H9 (cell line): Measurements from ENCODE around the gene TMED6. TPM values are rescaled to one million over a fixed set of nuclear protein-coding genes. Genes with fewer than 3 reads are reported as not detected.

ENCODE experiments used
- DNase-seq: peaks from one replicate; pipeline ENCODE4 v3.0.0-alpha.2; 2017
- H2AFZ ChIP-seq: one replicate; pipeline ENCODE4 v1.6.1; 2013; ENCODE audit warnings: mild to moderate bottlenecking, low read length, control low read depth, moderate library complexity
- H2AK5ac ChIP-seq: 2 replicates; pipeline ENCODE4 v1.6.1; 2013; ENCODE audit warnings: low read length, control low read depth, mixed read lengths; ENCODE audit not compliant: insufficient read length
- H2BK120ac ChIP-seq: one replicate; pipeline ENCODE4 v1.6.1; 2013; ENCODE audit warnings: low read depth, mild to moderate bottlenecking, low read length, control low read depth, inconsistent platforms; ENCODE audit not compliant: poor library complexity, severe bottlenecking
- H2BK12ac ChIP-seq: 2 replicates; pipeline ENCODE4 v1.6.1; 2013; ENCODE audit warnings: low read length, control low read depth, mixed read lengths, low read depth; ENCODE audit not compliant: insufficient read length
- H2BK15ac ChIP-seq: 2 replicates; pipeline ENCODE4 v1.6.1; 2013; ENCODE audit warnings: low read depth, low read length, control low read depth
- H2BK20ac ChIP-seq: one replicate; pipeline ENCODE4 v1.6.1; 2013; ENCODE audit warnings: low read depth, mild to moderate bottlenecking, low read length, control low read depth, inconsistent platforms; ENCODE audit not compliant: poor library complexity, severe bottlenecking
- H2BK5ac ChIP-seq: 2 replicates; pipeline ENCODE4 v1.6.1; 2013; ENCODE audit warnings: low read length, control low read depth, mixed read lengths; ENCODE audit not compliant: insufficient read length
- H3K14ac ChIP-seq: 2 replicates; pipeline ENCODE4 v1.6.1; 2013; ENCODE audit warnings: low read length, control low read depth; ENCODE audit not compliant: insufficient read depth
- H3K18ac ChIP-seq: 2 replicates; pipeline ENCODE4 v1.6.1; 2013; ENCODE audit warnings: low read depth, mild to moderate bottlenecking, mixed read lengths, low read length, control low read depth; ENCODE audit not compliant: insufficient read length
- H3K23ac ChIP-seq: 2 replicates; pipeline ENCODE4 v1.6.1; 2013; ENCODE audit warnings: low read length, control low read depth, mixed read lengths, low read depth; ENCODE audit not compliant: insufficient read length
- H3K23me2 ChIP-seq: 2 replicates; pipeline ENCODE4 v1.6.1; 2013; ENCODE audit warnings: low read depth, mild to moderate bottlenecking, mixed read lengths, low read length, control low read depth; ENCODE audit not compliant: insufficient read length, poor library complexity, severe bottlenecking
- H3K27ac ChIP-seq: 2 replicates; pipeline ENCODE4 v1.5.1; 2013; ENCODE audit warnings: low read length, control low read depth, mixed read lengths, low read depth; ENCODE audit not compliant: insufficient read length
- H3K27me3 ChIP-seq: 2 replicates; pipeline ENCODE4 v1.6.1; 2013; ENCODE audit warnings: low read length, control low read depth, inconsistent platforms; ENCODE audit not compliant: insufficient read depth
- H3K4ac ChIP-seq: 2 replicates; pipeline ENCODE4 v1.6.1; 2013; ENCODE audit warnings: low read depth, mild to moderate bottlenecking, control low read depth, inconsistent platforms, low read length, moderate library complexity
- H3K4me1 ChIP-seq: 2 replicates; pipeline ENCODE4 v1.6.1; 2013; ENCODE audit warnings: low read length, control low read depth, inconsistent platforms; ENCODE audit not compliant: insufficient read depth
- H3K4me2 ChIP-seq: 2 replicates; pipeline ENCODE4 v1.6.1; 2013; ENCODE audit warnings: low read length, control low read depth, mixed read lengths; ENCODE audit not compliant: insufficient read length, insufficient read depth
- H3K56ac ChIP-seq: 2 replicates; pipeline ENCODE4 v1.6.1; 2013; ENCODE audit warnings: low read depth, mild to moderate bottlenecking, mixed read lengths, low read length, control low read depth; ENCODE audit not compliant: insufficient read length
- H3K79me1 ChIP-seq: 2 replicates; pipeline ENCODE4 v1.6.1; 2013; ENCODE audit warnings: low read depth, mild to moderate bottlenecking, moderate library complexity, low read length, control low read depth, inconsistent platforms; ENCODE audit not compliant: insufficient read depth, poor library complexity, severe bottlenecking
- H3K79me2 ChIP-seq: 2 replicates; pipeline ENCODE4 v1.6.1; 2013; ENCODE audit warnings: low read length, control low read depth, inconsistent platforms; ENCODE audit not compliant: insufficient read depth
- H3K9ac ChIP-seq: 2 replicates; pipeline ENCODE4 v1.6.1; 2013; ENCODE audit warnings: low read length, control low read depth, mixed read lengths; ENCODE audit not compliant: insufficient read length; ENCODE audit errors: extremely low read depth
- H3K9me3 ChIP-seq: one replicate; pipeline ENCODE4 v1.6.1; 2013; ENCODE audit warnings: low read depth, low read length, inconsistent platforms; ENCODE audit not compliant: control insufficient read depth
- H3T11ph ChIP-seq: one replicate; pipeline ENCODE4 v1.6.1; 2013; ENCODE audit warnings: mild to moderate bottlenecking, low read length, control low read depth, inconsistent platforms
- H4K20me1 ChIP-seq: one replicate; pipeline ENCODE4 v1.6.1; 2013; ENCODE audit not compliant: control insufficient read depth, insufficient read length, insufficient read depth
- H4K5ac ChIP-seq: 2 replicates; pipeline ENCODE4 v1.6.1; 2013; ENCODE audit warnings: low read depth, mild to moderate bottlenecking, mixed read lengths, low read length, control low read depth; ENCODE audit not compliant: insufficient read length
- H4K8ac ChIP-seq: replicated peaks from 2 replicates; pipeline ENCODE4 v1.6.1; 2013; ENCODE audit warnings: low read length, control low read depth, mixed read lengths, low read depth; ENCODE audit not compliant: insufficient read length
- H4K91ac ChIP-seq: 2 replicates; pipeline ENCODE4 v1.6.1; 2013; ENCODE audit warnings: low read depth, mild to moderate bottlenecking, moderate library complexity, mixed read lengths, low read length, control low read depth; ENCODE audit not compliant: insufficient read length
- H3K27ac Mint-ChIP-seq, 3 experiments: 2 replicates in 2 of 3; 3 replicates in 1 of 3; pipeline ENCODE4 v1.8.0; 2020 to 2021; ENCODE audit warnings: mixed read lengths in 3 of 3, mild to moderate bottlenecking in 1 of 3, moderate library complexity in 1 of 3
- H3K27me3 Mint-ChIP-seq: 2 replicates; pipeline ENCODE4 v1.8.0; 2021; ENCODE audit warnings: low read depth, mild to moderate bottlenecking, moderate library complexity, mixed read lengths
- H3K36me3 Mint-ChIP-seq, 3 experiments: 2 replicates in 2 of 3; 3 replicates in 1 of 3; pipeline ENCODE4 v1.8.0; 2020 to 2021; ENCODE audit warnings: low read depth in 3 of 3, mixed read lengths in 3 of 3; ENCODE audit not compliant: insufficient read depth in 1 of 3
- H3K4me1 Mint-ChIP-seq, 2 experiments: 2 replicates each; pipeline ENCODE4 v1.8.0; 2020; ENCODE audit warnings: mixed read lengths in 2 of 2
- H3K4me3 Mint-ChIP-seq, 2 experiments: 2 replicates in 1 of 2; 3 replicates in 1 of 2; pipeline ENCODE4 v1.8.0; 2020 to 2021; ENCODE audit warnings: mild to moderate bottlenecking in 2 of 2, mixed read lengths in 2 of 2, moderate library complexity in 1 of 2
- H3K9me3 Mint-ChIP-seq, 2 experiments: 2 replicates in 1 of 2; 3 replicates in 1 of 2; pipeline ENCODE4 v1.8.0; 2020; ENCODE audit warnings: mild to moderate bottlenecking in 2 of 2, mixed read lengths in 2 of 2, moderate library complexity in 1 of 2
- CTCF ChIP-seq: fragments of 200-600 bp; sonication (generic); conservative IDR thresholded peaks from 3 replicates; pipeline ENCODE4 v1.8.0; 2021; ENCODE audit warnings: antibody characterized with exemption, mild to moderate bottlenecking
- WGBS: extraction: QIAGEN DNeasy Blood & Tissue Kit; methylation state at CpG from one replicate; pipeline ENCODE4 v1.1.7; 2013; ENCODE audit warnings: missing lambda C conversion rate, low lambda C conversion rate, mixed read lengths; ENCODE audit not compliant: insufficient read length; ENCODE audit errors: extremely low coverage; 5-methylcytosine and 5-hydroxymethylcytosine counted together
- total RNA-seq: library from RNA; stranded (reverse); gene quantifications from 2 replicates; pipeline ENCODE4 v1.2.1, GENCODE V29; 2021

The TMED6 gene
- total RNA-seq, 1 experiment from 2014 or later, result 0.31 TPM

- no CpG with 5 or more reads among the region's 13 CpGs for WGBS
- Histone ChIP-seq H3K14ac (no peak overlapping the region), H2AK5ac (no peak overlapping the region), H3K23ac (no peak overlapping the region), H3K56ac (no peak overlapping the region), H2BK20ac (no peak overlapping the region), H3K79me2 (no peaks in the 10 kb centered on the region), H2BK5ac (no peak overlapping the region), H3T11ph (no peak overlapping the region), H2BK120ac (no peak overlapping the region), H3K27ac (no peak overlapping the region), H4K20me1 (no peaks in the 10 kb centered on the region), H3K4ac (no peak overlapping the region), H4K5ac (no peak overlapping the region), H2BK12ac (no peak overlapping the region), H2AFZ (no peak overlapping the region), H3K79me1 (no peaks in the 10 kb centered on the region), H2BK15ac (no peak overlapping the region), H3K23me2 (no peaks in the 10 kb centered on the region), H3K9ac (no peak overlapping the region), H4K91ac (no peak overlapping the region), H3K27me3 (no peaks in the 10 kb centered on the region), H3K9me3 (no peaks in the 10 kb centered on the region), H4K8ac (no peak overlapping the region), H3K4me2 (no peak overlapping the region), H3K4me1 (no peaks in the 10 kb centered on the region), H3K18ac (no peak overlapping the region)
- no peak for TF ChIP-seq CTCF
- peak overlapping the region in 2 of 3 experiments; percentile 70 to 71; a peak in 2 of 7 replicates for H3K27ac Mint-ChIP-seq
- H3K4me3 Mint-ChIP-seq, result no peak overlapping the region; a peak in 1 of 5 replicates
- H3K36me3 Mint-ChIP-seq, result peaks cover 45 to 92% (median 86%) of the 10 kb centered on the region in 3 experiments
- H3K27me3 Mint-ChIP-seq, result no peaks in the 10 kb centered on the region
- no peaks in the 10 kb centered on the region for H3K9me3 Mint-ChIP-seq
- 0 out of 4 replicates have a peak, but pooled peaks cover 0 to under 1% of the 10 kb centered on the region in 2 experiments for H3K4me1 Mint-ChIP-seq
- DNase-seq, result no peak
Observed at GRCh38 chr16:69320740-69321073, 30.9 kb downstream of the TMED6 start.
